ENCODE measurements around the gene DCST2. TPM values are rescaled to one million over a fixed set of nuclear protein-coding genes. Genes with fewer than 3 reads are reported as not detected.

DCST2 gene
- total RNA-seq, 4 donors from 2014 or later: 0.90 to 4.2 (median 1.7) TPM

GRCh38 chr1:154968731-154969130 lies 64.8 kb downstream of the DCST2 start:
- peak overlapping the region in 1 of 4 donors; percentile 51 for H3K4me3 ChIP-seq
- no peaks in the 10 kb centered on the region for H3K27me3 ChIP-seq
- H3K27ac ChIP-seq: peak overlapping the region in 3 of 4 donors; percentile 96 to 100 (median 99)
- H3K36me3 ChIP-seq: peaks cover 0 to 57% (median 21%) of the 10 kb centered on the region in 3 donors
- peaks cover 0 to 74% (median 44%) of the 10 kb centered on the region in 4 donors for H3K4me1 ChIP-seq
- no peaks in the 10 kb centered on the region for H3K9me3 ChIP-seq
- no peak for DNase-seq (ENCODE audit: low spot score in 2 of 2)
- TF ChIP-seq POLR2A (IDR thresholded peaks at IDR 0.05) (no peak), CTCF (IDR thresholded peaks at IDR 0.05) (no peak), EP300 (IDR thresholded peaks at IDR 0.05) (no peak)
- WGBS, 2 donors: 62 to 65% methylated on average over 3 of the region's 3 CpGs

Small RNA genes lying within 50 kb of the gene (small RNA-seq; reads per million reads assigned to genes)
- gene MIR4258: not detected

Other genes starting within 250 kb of the DCST2 start
- under 1 TPM; 0.21 to 0.78 (median 0.26) TPM for gene KCNN3, start 163.5 kb downstream of the DCST2 start, total RNA-seq
- 10 to 100 TPM in 3 of 4 donors, 1 to 10 TPM in 1; 9.0 to 19.8 (median 15.6) TPM for gene PMVK, start 97.1 kb downstream of the DCST2 start, total RNA-seq
- gene PBXIP1, start 77.7 kb downstream of the DCST2 start, total RNA-seq: 100 to 1,000 TPM in 2 of 4 donors, 10 to 100 TPM in 2; 52.5 to 120 (median 97.9) TPM
- 10 to 100 TPM; 18.6 to 24.3 (median 23.5) TPM for gene PYGO2, start 72.0 kb downstream of the DCST2 start, total RNA-seq
- 100 to 1,000 TPM in 2 of 4 donors, 10 to 100 TPM in 2; 82.9 to 168 (median 101) TPM for gene SHC1, start 63.0 kb downstream of the DCST2 start, total RNA-seq
- gene CKS1B, start 59.1 kb downstream of the DCST2 start, total RNA-seq: 10 to 100 TPM; 35.2 to 40.5 (median 37.3) TPM
- 10 to 100 TPM; 17.4 to 33.6 (median 23.6) TPM for gene FLAD1, start 50.4 kb downstream of the DCST2 start, total RNA-seq
- 1 to 10 TPM in 1 of 4 donors, not detected in 3; 1.5 TPM for gene LENEP, start 40.2 kb downstream of the DCST2 start, total RNA-seq
- 10 to 100 TPM; 44.6 to 53.4 (median 49.5) TPM for gene ZBTB7B, start 31.0 kb downstream of the DCST2 start, total RNA-seq
- gene DCST1, start within 50 bp of the DCST2 start, total RNA-seq: 1 to 10 TPM in 1 of 4 donors, under 1 TPM in 2, not detected in 1; 0.21 to 3.5 (median 0.90) TPM
- gene ADAM15, start 17.5 kb upstream of the DCST2 start, total RNA-seq: 100 to 1,000 TPM; 111 to 202 (median 168) TPM
- gene EFNA4, start 30.0 kb upstream of the DCST2 start, total RNA-seq: 1 to 10 TPM in 3 of 4 donors, under 1 TPM in 1; 0.87 to 4.2 (median 1.8) TPM
- 1 to 10 TPM in 2 of 4 donors, under 1 TPM in 1, not detected in 1; 0.63 to 1.2 (median 1.2) TPM for gene EFNA3, start 45.1 kb upstream of the DCST2 start, total RNA-seq
- gene EFNA1, start 94.1 kb upstream of the DCST2 start, total RNA-seq: 10 to 100 TPM; 27.4 to 41.4 (median 34.0) TPM
- 10 to 100 TPM in 3 of 4 donors, 1 to 10 TPM in 1; 5.7 to 33.9 (median 14.9) TPM for gene SLC50A1, start 102.1 kb upstream of the DCST2 start, total RNA-seq
- gene DPM3, start 106.8 kb upstream of the DCST2 start, total RNA-seq: 100 to 1,000 TPM in 2 of 4 donors, 10 to 100 TPM in 2; 74.7 to 115 (median 95.6) TPM
- gene KRTCAP2, start 139.5 kb upstream of the DCST2 start, total RNA-seq: 100 to 1,000 TPM; 102 to 167 (median 146) TPM
- gene TRIM46, start 140.1 kb upstream of the DCST2 start, total RNA-seq: 10 to 100 TPM in 2 of 4 donors, 1 to 10 TPM in 2; 6.0 to 20.4 (median 12.7) TPM
- 100 to 1,000 TPM in 1 of 4 donors, 10 to 100 TPM in 3; 33.9 to 119 (median 52.6) TPM for gene THBS3, start 174.1 kb upstream of the DCST2 start, total RNA-seq
- 10 to 100 TPM; 30.1 to 50.7 (median 35.3) TPM for gene MTX1, start 174.9 kb upstream of the DCST2 start, total RNA-seq
- 10 to 100 TPM; 22.7 to 42.0 (median 26.6) TPM for gene ENTREP3, start 221.7 kb upstream of the DCST2 start, total RNA-seq
- 10 to 100 TPM; 54.5 to 91.1 (median 65.2) TPM for gene SCAMP3, start 228.6 kb upstream of the DCST2 start, total RNA-seq
- gene CLK2, start 239.7 kb upstream of the DCST2 start, total RNA-seq: 10 to 100 TPM; 41.0 to 70.6 (median 52.3) TPM
- 1 to 10 TPM; 1.7 to 2.7 (median 2.4) TPM for gene HCN3, start 243.7 kb upstream of the DCST2 start, total RNA-seq